Neural cell (in vitro differentiated cells): ENCODE data around the gene PLXNA2. TPM values are rescaled to one million over a fixed set of nuclear protein-coding genes. Genes with fewer than 3 reads are reported as not detected.

Experiments
- H2AFZ ChIP-seq: fragments of 200-600, 300-800 bp; sonication (generic), shearing (Covaris generic); 2 replicates; pipeline ENCODE4 v1.6.0; 2014; ENCODE audit warnings: low read depth, mild to moderate bottlenecking, antibody characterized with exemption, low read length, moderate library complexity
- H3F3A ChIP-seq: fragments of 200-600 bp; shearing (Covaris generic); 2 replicates; pipeline ENCODE4 v1.6.1; 2016; ENCODE audit warnings: mild to moderate bottlenecking, moderate library complexity, mixed read lengths, antibody characterized with exemption, low read length; ENCODE audit not compliant: insufficient read depth, poor library complexity, severe bottlenecking
- H3K27ac ChIP-seq: fragments of 200-600, 300-800 bp; sonication (generic), shearing (Covaris generic); 2 replicates; pipeline ENCODE4 v1.5.1; 2014; ENCODE audit warnings: mild to moderate bottlenecking, low read length, moderate library complexity
- H3K27me3 ChIP-seq: fragments of 300-800, 200-600 bp; sonication (generic), shearing (Covaris generic); 2 replicates; pipeline ENCODE4 v1.6.0; 2014; ENCODE audit warnings: mild to moderate bottlenecking, low read depth, low read length, moderate library complexity; ENCODE audit not compliant: insufficient read depth
- H3K36me3 ChIP-seq: fragments of 300-800, 200-600 bp; sonication (generic), shearing (Covaris generic); 2 replicates; pipeline ENCODE4 v1.5.1; 2014; ENCODE audit warnings: mild to moderate bottlenecking, antibody characterized with exemption, low read length, moderate library complexity; ENCODE audit not compliant: insufficient read depth
- H3K4me2 ChIP-seq: fragments of 300-800, 200-600 bp; sonication (generic), shearing (Covaris generic); 2 replicates; pipeline ENCODE4 v1.6.0; 2014; ENCODE audit warnings: mild to moderate bottlenecking, low read length
- H3K4me3 ChIP-seq: fragments of 300-800, 200-600 bp; sonication (generic), shearing (Covaris generic); 2 replicates; pipeline ENCODE4 v1.5.1; 2014; ENCODE audit warnings: mild to moderate bottlenecking, low read length, moderate library complexity
- H3K79me2 ChIP-seq: fragments of 200-600 bp; shearing (Covaris generic); replicated peaks from 2 replicates; pipeline ENCODE4 v1.6.0; 2014; ENCODE audit warnings: mild to moderate bottlenecking, low read length, moderate library complexity; ENCODE audit not compliant: insufficient read depth
- H3K9ac ChIP-seq: fragments of 300-800, 200-600 bp; sonication (generic), shearing (Covaris generic); 2 replicates; pipeline ENCODE4 v1.6.1; 2016; ENCODE audit warnings: mild to moderate bottlenecking, low read length, mixed read lengths
- H3K9me2 ChIP-seq: fragments of 200-600 bp; shearing (Covaris generic); 2 replicates; pipeline ENCODE4 v1.6.1; 2016; ENCODE audit warnings: mild to moderate bottlenecking, low read length, mixed read lengths; ENCODE audit not compliant: insufficient read depth
- H3K9me3 ChIP-seq: fragments of 200-600, 300-800 bp; sonication (generic), shearing (Covaris generic); 2 replicates; pipeline ENCODE4 v1.6.1; 2016; ENCODE audit warnings: mild to moderate bottlenecking, mixed run types, low read length, moderate library complexity, mixed read lengths
- H4K20me1 ChIP-seq: fragments of 200-600 bp; shearing (Covaris generic); 2 replicates; pipeline ENCODE4 v1.6.1; 2016; ENCODE audit warnings: mild to moderate bottlenecking, mixed run types; ENCODE audit not compliant: insufficient read depth
- EP300 ChIP-seq: fragments of 450-650 bp; conservative IDR thresholded peaks from 2 replicates; pipeline ENCODE4 v1.6.1; 2014; ENCODE audit warnings: antibody characterized with exemption, mild to moderate bottlenecking, moderate library complexity; ENCODE audit not compliant: poor library complexity, severe bottlenecking
- EZH2 ChIP-seq: fragments of 200-600, 300-800 bp; shearing (Covaris generic), sonication (generic); IDR thresholded peaks from 2 replicates; pipeline ENCODE4 v1.6.1; 2014; ENCODE audit warnings: antibody characterized with exemption, low read length, borderline replicate concordance, mild to moderate bottlenecking; ENCODE audit not compliant: insufficient read depth, poor library complexity, severe bottlenecking
- MXI1 ChIP-seq: fragments of 450-650 bp; conservative IDR thresholded peaks from 2 replicates; pipeline ENCODE4 v1.6.1; 2014; ENCODE audit warnings: antibody characterized with exemption, mild to moderate bottlenecking; ENCODE audit not compliant: poor library complexity, severe bottlenecking
- POLR2AphosphoS5 ChIP-seq: IDR thresholded peaks from 2 replicates; pipeline ENCODE4 v1.6.1; 2012
- RAD21 ChIP-seq: fragments of 450-650 bp; conservative IDR thresholded peaks from 2 replicates; pipeline ENCODE4 v1.6.1; 2014; ENCODE audit warnings: antibody characterized with exemption, mild to moderate bottlenecking, moderate library complexity
- SMC3 ChIP-seq: fragments of 450-650 bp; conservative IDR thresholded peaks from 2 replicates; pipeline ENCODE4 v1.6.1; 2014; ENCODE audit warnings: antibody characterized with exemption, mild to moderate bottlenecking, moderate library complexity; ENCODE audit not compliant: poor library complexity
- TAF1 ChIP-seq: IDR thresholded peaks from 2 replicates; pipeline ENCODE4 v1.6.1; 2012; ENCODE audit warnings: low read depth
- polyA plus RNA-seq: library from polyadenylated mRNA; depleted of rRNA; stranded (reverse); fragments of >200 nt; gene quantifications from 2 replicates; pipeline ENCODE4 v1.2.3, GENCODE V29; 2014
- TF ChIP-seq, protein P1 (sequence below): fragments of 450-650 bp; IDR thresholded peaks from 2 replicates; pipeline ENCODE4 v1.5.1; 2014; ENCODE audit warnings: antibody characterized with exemption, mild to moderate bottlenecking, moderate library complexity; ENCODE audit not compliant: poor library complexity, severe bottlenecking
- TF ChIP-seq, protein P2 (sequence below): IDR thresholded peaks from 2 replicates; pipeline ENCODE4 v1.6.1; 2012; ENCODE audit warnings: borderline replicate concordance

The PLXNA2 gene
- polyA plus RNA-seq, 1 donor from 2014 or later = 30.6 TPM

DNA sequence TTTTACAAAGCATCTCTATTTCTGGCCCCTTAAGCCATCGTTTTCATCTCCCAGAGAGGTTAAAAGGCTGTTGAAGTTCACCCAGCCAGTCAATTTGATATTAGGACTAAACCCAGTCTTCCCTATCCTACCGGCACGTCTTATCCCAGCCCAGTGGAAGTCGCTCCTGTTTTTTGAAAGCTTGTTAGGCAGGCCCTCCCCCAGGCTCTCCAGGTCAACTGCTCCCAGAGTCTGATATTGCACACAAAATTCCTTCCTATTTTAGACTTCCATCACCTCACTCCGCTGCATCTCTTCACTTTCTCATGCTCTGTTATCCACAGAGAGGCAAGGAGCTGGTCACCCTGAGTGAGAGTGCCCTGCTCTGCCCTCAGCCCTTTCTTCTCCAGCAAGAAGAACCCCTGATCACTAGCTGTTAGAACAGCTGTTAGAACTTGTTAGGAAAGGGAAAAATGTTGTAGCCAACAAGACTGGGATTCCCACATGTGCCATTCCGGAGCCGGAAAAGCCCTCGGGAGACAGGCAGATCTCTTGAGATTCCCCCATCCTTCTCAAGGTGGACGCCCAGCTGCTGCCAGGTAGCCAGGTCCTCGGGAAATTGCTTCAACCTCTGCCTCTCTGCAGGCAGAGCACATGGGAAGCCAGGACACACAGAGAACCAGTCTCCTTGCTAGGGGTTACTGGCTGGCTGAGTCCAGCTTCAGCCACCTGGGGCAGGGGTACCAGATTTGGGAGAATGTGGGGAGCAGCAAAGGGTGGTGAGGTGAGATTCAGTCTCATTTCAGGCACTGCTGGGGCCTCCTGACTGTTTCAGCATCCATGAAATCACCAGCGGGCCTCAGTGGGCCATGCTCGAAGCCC is 25.7 kb downstream of the PLXNA2 start:
- no peaks in the 10 kb centered on the region for H3K9me2 ChIP-seq
- no peak overlapping the region for H2AFZ ChIP-seq
- no peak overlapping the region for H3K4me2 ChIP-seq
- TF ChIP-seq EZH2 (no peak), MXI1 (no peak), SMC3 (no peak), RAD21 (no peak), POLR2AphosphoS5 (no peak), EP300 (no peak), TAF1 (no peak)
- TF ChIP-seq, protein P1, sequence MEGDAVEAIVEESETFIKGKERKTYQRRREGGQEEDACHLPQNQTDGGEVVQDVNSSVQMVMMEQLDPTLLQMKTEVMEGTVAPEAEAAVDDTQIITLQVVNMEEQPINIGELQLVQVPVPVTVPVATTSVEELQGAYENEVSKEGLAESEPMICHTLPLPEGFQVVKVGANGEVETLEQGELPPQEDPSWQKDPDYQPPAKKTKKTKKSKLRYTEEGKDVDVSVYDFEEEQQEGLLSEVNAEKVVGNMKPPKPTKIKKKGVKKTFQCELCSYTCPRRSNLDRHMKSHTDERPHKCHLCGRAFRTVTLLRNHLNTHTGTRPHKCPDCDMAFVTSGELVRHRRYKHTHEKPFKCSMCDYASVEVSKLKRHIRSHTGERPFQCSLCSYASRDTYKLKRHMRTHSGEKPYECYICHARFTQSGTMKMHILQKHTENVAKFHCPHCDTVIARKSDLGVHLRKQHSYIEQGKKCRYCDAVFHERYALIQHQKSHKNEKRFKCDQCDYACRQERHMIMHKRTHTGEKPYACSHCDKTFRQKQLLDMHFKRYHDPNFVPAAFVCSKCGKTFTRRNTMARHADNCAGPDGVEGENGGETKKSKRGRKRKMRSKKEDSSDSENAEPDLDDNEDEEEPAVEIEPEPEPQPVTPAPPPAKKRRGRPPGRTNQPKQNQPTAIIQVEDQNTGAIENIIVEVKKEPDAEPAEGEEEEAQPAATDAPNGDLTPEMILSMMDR = no peak
- TF ChIP-seq, protein P2, sequence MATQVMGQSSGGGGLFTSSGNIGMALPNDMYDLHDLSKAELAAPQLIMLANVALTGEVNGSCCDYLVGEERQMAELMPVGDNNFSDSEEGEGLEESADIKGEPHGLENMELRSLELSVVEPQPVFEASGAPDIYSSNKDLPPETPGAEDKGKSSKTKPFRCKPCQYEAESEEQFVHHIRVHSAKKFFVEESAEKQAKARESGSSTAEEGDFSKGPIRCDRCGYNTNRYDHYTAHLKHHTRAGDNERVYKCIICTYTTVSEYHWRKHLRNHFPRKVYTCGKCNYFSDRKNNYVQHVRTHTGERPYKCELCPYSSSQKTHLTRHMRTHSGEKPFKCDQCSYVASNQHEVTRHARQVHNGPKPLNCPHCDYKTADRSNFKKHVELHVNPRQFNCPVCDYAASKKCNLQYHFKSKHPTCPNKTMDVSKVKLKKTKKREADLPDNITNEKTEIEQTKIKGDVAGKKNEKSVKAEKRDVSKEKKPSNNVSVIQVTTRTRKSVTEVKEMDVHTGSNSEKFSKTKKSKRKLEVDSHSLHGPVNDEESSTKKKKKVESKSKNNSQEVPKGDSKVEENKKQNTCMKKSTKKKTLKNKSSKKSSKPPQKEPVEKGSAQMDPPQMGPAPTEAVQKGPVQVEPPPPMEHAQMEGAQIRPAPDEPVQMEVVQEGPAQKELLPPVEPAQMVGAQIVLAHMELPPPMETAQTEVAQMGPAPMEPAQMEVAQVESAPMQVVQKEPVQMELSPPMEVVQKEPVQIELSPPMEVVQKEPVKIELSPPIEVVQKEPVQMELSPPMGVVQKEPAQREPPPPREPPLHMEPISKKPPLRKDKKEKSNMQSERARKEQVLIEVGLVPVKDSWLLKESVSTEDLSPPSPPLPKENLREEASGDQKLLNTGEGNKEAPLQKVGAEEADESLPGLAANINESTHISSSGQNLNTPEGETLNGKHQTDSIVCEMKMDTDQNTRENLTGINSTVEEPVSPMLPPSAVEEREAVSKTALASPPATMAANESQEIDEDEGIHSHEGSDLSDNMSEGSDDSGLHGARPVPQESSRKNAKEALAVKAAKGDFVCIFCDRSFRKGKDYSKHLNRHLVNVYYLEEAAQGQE = no peak
- no peaks in the 10 kb centered on the region for H3K27me3 ChIP-seq
- no peaks in the 10 kb centered on the region for H3K9me3 ChIP-seq
- peaks cover 42% of the 10 kb centered on the region for H3K79me2 ChIP-seq
- no peak overlapping the region for H3K9ac ChIP-seq
- no peaks in the 10 kb centered on the region for H3F3A ChIP-seq
- no peak overlapping the region for H3K4me3 ChIP-seq
- peaks cover 24% of the 10 kb centered on the region for H4K20me1 ChIP-seq
- H3K27ac ChIP-seq = no peak overlapping the region
- H3K36me3 ChIP-seq = peaks cover 22% of the 10 kb centered on the region

DNA sequence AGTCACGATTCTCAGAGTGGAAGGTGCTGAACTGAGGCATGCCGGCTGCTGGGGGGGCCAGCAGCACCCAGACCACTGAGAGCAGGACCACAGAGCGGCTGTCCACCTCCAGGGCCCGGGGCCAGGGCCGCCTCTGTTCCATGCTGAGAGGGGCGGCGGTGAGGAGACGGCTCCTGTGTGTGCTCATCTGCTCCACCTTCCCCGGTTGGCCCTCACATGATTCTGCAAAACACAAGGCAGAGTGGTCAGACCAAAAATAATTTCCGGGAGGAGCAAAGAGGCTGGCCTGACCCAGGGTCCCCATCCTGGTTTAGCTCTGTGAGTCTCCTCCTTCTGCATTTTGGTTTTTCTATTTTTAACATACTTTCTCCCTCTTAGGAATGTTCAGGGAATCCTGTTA is 26.4 kb downstream of the PLXNA2 start:
- peaks cover 31% of the 10 kb centered on the region for H4K20me1 ChIP-seq
- no peak for TF ChIP-seq RAD21
- TF ChIP-seq MXI1 = no peak
- TF ChIP-seq, protein P1 = no peak

More for the DNA sequence above, 26.4 kb downstream of the PLXNA2 start:
- H3K4me3 ChIP-seq = no peak overlapping the region
- no peak overlapping the region for H2AFZ ChIP-seq
- H3K4me2 ChIP-seq = no peak overlapping the region
- H3F3A ChIP-seq = no peaks in the 10 kb centered on the region
- peaks cover 37% of the 10 kb centered on the region for H3K79me2 ChIP-seq
- no peak overlapping the region for H3K9ac ChIP-seq
- peaks cover 25% of the 10 kb centered on the region for H3K36me3 ChIP-seq
- no peak overlapping the region for H3K27ac ChIP-seq
- no peaks in the 10 kb centered on the region for H3K27me3 ChIP-seq
- no peaks in the 10 kb centered on the region for H3K9me2 ChIP-seq
- no peaks in the 10 kb centered on the region for H3K9me3 ChIP-seq
